ENCODE measurements around the gene LHFPL3. TPM values are rescaled to one million over a fixed set of nuclear protein-coding genes. Genes with fewer than 3 reads are reported as not detected.

Gene LHFPL3
- total and polyA plus RNA-seq, 9 of the 15 experiments (the other 6 are each of a cell fraction or from before 2014, with no cell fraction given), result 0.21 to 0.52 TPM; not detected in 7

DNA sequence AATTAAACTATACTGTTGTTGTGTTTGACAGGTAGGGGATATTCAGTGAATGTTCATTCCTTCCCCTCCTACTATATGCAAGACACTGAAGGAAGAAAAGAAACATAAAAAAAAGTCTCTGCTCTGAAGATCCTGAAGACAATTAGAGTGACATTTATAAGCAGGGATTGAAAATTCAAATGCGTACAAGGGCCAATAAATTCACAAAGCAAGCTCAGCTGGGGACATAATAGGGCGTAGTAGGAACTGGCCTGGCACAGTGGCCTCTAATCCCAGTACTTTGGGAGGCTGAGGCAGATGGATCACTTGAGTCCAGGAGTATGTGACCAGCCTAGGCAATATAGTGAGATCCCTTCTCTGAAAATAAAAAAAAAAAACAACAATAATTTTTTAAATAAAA lies 580.7 kb downstream of the LHFPL3 start:
- intact Hi-C loops (cut with micrococcal nuclease), result no loop called here
- Histone ChIP-seq H3K4me2 (ENCODE audit: insufficient read depth, low read length) (no peak overlapping the region), H3K79me2 (ENCODE audit: control insufficient read depth, insufficient read depth, low read length) (no peaks in the 10 kb centered on the region), H3K9me3 (replicated peaks; ENCODE audit: control insufficient read depth, insufficient read depth, low read depth, low read length) (no peaks in the 10 kb centered on the region), H3K27me3 (ENCODE audit: control insufficient read depth in 2 of 2, insufficient read depth in 2 of 2, low read length in 2 of 2) (peaks cover 8 to 19% of the 10 kb centered on the region in 2 experiments; a peak in 4 of 5 replicates), H3K9ac (ENCODE audit: insufficient read depth in 1 of 2, low read depth in 2 of 2, low read length in 2 of 2) (no peak overlapping the region), H2AFZ (ENCODE audit: low read depth, low read length) (no peak overlapping the region), H3K4me3 (no peak overlapping the region), H4K20me1 (replicated peaks; ENCODE audit: control insufficient read depth, insufficient read depth, low read length) (0 out of 2 replicates have a peak, but pooled peaks cover 2% of the 10 kb centered on the region), H3K36me3 (ENCODE audit: control insufficient read depth, insufficient read depth, low read length) (no peaks in the 10 kb centered on the region), H3K4me1 (replicated peaks in 1 of 2; ENCODE audit: control insufficient read depth in 2 of 2, insufficient read depth in 2 of 2, low read length in 2 of 2) (no peaks in the 10 kb centered on the region; a peak in 1 of 5 replicates), H3K27ac (ENCODE audit: extremely low read depth, low read depth, low read length) (no peak overlapping the region), H3K9me1 (ENCODE audit: control insufficient read depth, insufficient read depth, low read length) (no peaks in the 10 kb centered on the region)
- no peak for DNase-seq (ENCODE audit: extremely low read depth in 1 of 4, low spot score in 3 of 4)
- WGBS (ENCODE audit: insufficient coverage, low coverage, missing lambda C conversion rate), result 39% methylated on average over 2 of the region's 2 CpGs
- no peak for FAIRE-seq
- CTCF ChIA-PET (ENCODE audit: low intra/inter-chr PET ratio), result no interaction called here
- no peak for ATAC-seq
- no peak for TF ChIP-seq POLR2AphosphoS2 (IDR thresholded peaks at IDR 0.05; ENCODE audit: low read length)
- TF ChIP-seq, protein P1, sequence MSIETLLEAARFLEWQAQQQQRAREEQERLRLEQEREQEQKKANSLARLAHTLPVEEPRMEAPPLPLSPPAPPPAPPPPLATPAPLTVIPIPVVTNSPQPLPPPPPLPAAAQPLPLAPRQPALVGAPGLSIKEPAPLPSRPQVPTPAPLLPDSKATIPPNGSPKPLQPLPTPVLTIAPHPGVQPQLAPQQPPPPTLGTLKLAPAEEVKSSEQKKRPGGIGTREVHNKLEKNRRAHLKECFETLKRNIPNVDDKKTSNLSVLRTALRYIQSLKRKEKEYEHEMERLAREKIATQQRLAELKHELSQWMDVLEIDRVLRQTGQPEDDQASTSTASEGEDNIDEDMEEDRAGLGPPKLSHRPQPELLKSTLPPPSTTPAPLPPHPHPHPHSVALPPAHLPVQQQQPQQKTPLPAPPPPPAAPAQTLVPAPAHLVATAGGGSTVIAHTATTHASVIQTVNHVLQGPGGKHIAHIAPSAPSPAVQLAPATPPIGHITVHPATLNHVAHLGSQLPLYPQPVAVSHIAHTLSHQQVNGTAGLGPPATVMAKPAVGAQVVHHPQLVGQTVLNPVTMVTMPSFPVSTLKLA (conservative IDR thresholded peaks at IDR 0.05), result no peak
- TF ChIP-seq ZFX (CRISPR knock-in tag; IDR thresholded peaks at IDR 0.05), result no peak
- no peak for TF ChIP-seq PHF21A (IDR thresholded peaks at IDR 0.05; ENCODE audit: borderline replicate concordance, low read depth)
- in situ Hi-C loops (cut with MboI), result loop anchor here (5.0 to 25.0 kb wide), 2 partner anchors 262 to 1347 kb away; no protein-coding TSS in a partner anchor
- no TSS peak for BruUV-seq (replicated peaks)
- POLR2A ChIA-PET, result interaction anchor here (0.6 to 1.9 kb wide), 4 partner anchors 9 to 1558 kb away, joined by 3 to 5 read pairs (median 4); no protein-coding TSS in a partner anchor

All from K562 (cell line).